ENCODE measurements around the gene ANKRD13B.

ANKRD13B gene

GRCh38 chr17:29549177-29549923, 43.6 kb upstream of the ANKRD13B start:
- Histone ChIP-seq H4K91ac (ENCODE audit: low read length) (no peak overlapping the region), H3K36me3 (ENCODE audit: control insufficient read depth in 1 of 2, insufficient read depth in 2 of 2, low read depth in 1 of 2, low read length in 2 of 2) (peaks cover 0 to 40% of the 10 kb centered on the region in 2 experiments), H3K14ac (ENCODE audit: low read length in 2 of 2) (no peak overlapping the region), H2AFZ (ENCODE audit: low read depth, low read length) (no peak overlapping the region), H2BK15ac (ENCODE audit: low read depth, poor library complexity, severe bottlenecking) (no peak overlapping the region), H3K27me3 (ENCODE audit: control insufficient read depth in 1 of 2, insufficient read depth in 1 of 2, low read length in 2 of 2) (no peaks in the 10 kb centered on the region), H3K23ac (ENCODE audit: low read length in 2 of 2) (no peak overlapping the region), H3K9me3 (ENCODE audit: control insufficient read depth, low read length) (no peaks in the 10 kb centered on the region), H3K9ac (ENCODE audit: low read length) (no peak overlapping the region), H3K79me1 (replicated peaks; ENCODE audit: low read length, poor library complexity, severe bottlenecking) (no peaks in the 10 kb centered on the region), H3K4me3 (ENCODE audit: insufficient read depth in 1 of 2, low read depth in 1 of 2, low read length in 2 of 2) (no peak overlapping the region), H3K18ac (ENCODE audit: low read depth in 1 of 2, low read length in 2 of 2) (no peak overlapping the region), H2BK12ac (ENCODE audit: low read length in 2 of 2) (no peak overlapping the region), H3K27ac (ENCODE audit: low read length, poor library complexity, severe bottlenecking) (no peak overlapping the region), H2BK120ac (ENCODE audit: low read depth, low read length) (no peak overlapping the region), H4K8ac (ENCODE audit: low read length) (no peak overlapping the region), H3K4me2 (ENCODE audit: low read length, poor library complexity, severe bottlenecking) (no peak overlapping the region), H2AK5ac (ENCODE audit: low read length, severe bottlenecking) (no peak overlapping the region), H3K4me1 (ENCODE audit: control insufficient read depth, insufficient read depth, low read depth, low read length) (no peaks in the 10 kb centered on the region), H3K4ac (ENCODE audit: low read depth in 1 of 2, low read length in 2 of 2) (no peak overlapping the region), H2BK5ac (ENCODE audit: low read depth, low read length, poor library complexity, severe bottlenecking) (no peak overlapping the region)
- WGBS: 78% methylated on average over 5 of the region's 5 CpGs
- peak; percentile 22 for DNase-seq

DNA sequence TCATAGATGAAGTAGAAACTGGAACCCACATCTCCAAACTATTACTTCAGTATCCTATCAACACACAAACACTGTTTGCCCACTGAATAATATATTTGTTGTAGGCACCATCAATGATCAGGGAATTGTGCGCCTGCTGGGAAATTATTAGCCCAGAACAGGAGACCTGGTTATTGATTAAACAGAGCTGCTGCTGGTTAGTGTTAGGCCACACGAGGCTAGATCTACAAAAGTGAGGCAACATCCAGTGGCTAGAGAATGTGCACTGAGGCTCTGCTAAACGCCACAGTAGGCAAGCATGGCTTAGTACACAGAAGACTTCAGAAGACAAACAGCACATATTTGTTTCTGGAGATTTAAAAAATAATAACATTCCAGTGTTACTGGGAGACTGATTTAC, 37.1 kb upstream of the ANKRD13B start:
- Histone ChIP-seq H3K4me3 (ENCODE audit: insufficient read depth in 1 of 2, low read depth in 1 of 2, low read length in 2 of 2) (no peak overlapping the region), H3K4me1 (ENCODE audit: control insufficient read depth, insufficient read depth, low read depth, low read length) (peaks cover 5% of the 10 kb centered on the region), H3K18ac (ENCODE audit: low read depth in 1 of 2, low read length in 2 of 2) (no peak overlapping the region), H3K79me1 (replicated peaks; ENCODE audit: low read length, poor library complexity, severe bottlenecking) (no peaks in the 10 kb centered on the region), H3K14ac (ENCODE audit: low read length in 2 of 2) (no peak overlapping the region), H4K8ac (ENCODE audit: low read length) (no peak overlapping the region), H3K27ac (ENCODE audit: low read length, poor library complexity, severe bottlenecking) (no peak overlapping the region), H2BK120ac (ENCODE audit: low read depth, low read length) (no peak overlapping the region), H2AK5ac (ENCODE audit: low read length, severe bottlenecking) (no peak overlapping the region), H3K23ac (ENCODE audit: low read length in 2 of 2) (no peak overlapping the region), H2BK5ac (ENCODE audit: low read depth, low read length, poor library complexity, severe bottlenecking) (no peak overlapping the region), H3K36me3 (ENCODE audit: control insufficient read depth in 1 of 2, insufficient read depth in 2 of 2, low read depth in 1 of 2, low read length in 2 of 2) (peaks cover 0 to 3% of the 10 kb centered on the region in 2 experiments), H2AFZ (ENCODE audit: low read depth, low read length) (no peak overlapping the region), H4K91ac (ENCODE audit: low read length) (no peak overlapping the region), H2BK15ac (ENCODE audit: low read depth, poor library complexity, severe bottlenecking) (no peak overlapping the region), H3K9me3 (ENCODE audit: control insufficient read depth, low read length) (no peaks in the 10 kb centered on the region), H3K9ac (ENCODE audit: low read length) (no peak overlapping the region), H2BK12ac (ENCODE audit: low read length in 2 of 2) (no peak overlapping the region), H3K27me3 (ENCODE audit: control insufficient read depth in 1 of 2, insufficient read depth in 1 of 2, low read length in 2 of 2) (no peaks in the 10 kb centered on the region), H3K4me2 (ENCODE audit: low read length, poor library complexity, severe bottlenecking) (no peak overlapping the region), H3K4ac (ENCODE audit: low read depth in 1 of 2, low read length in 2 of 2) (no peak overlapping the region)
- no peak for DNase-seq
- whole genome bisulfite sequencing: 73% methylated on average over 2 of the region's 3 CpGs

- no peak overlapping the region for H2BK120ac ChIP-seq (ENCODE audit: low read depth, low read length)
- H3K18ac ChIP-seq (ENCODE audit: low read depth in 1 of 2, low read length in 2 of 2): no peak overlapping the region
- no peaks in the 10 kb centered on the region for H3K9me3 ChIP-seq (ENCODE audit: control insufficient read depth, low read length)
- peaks cover 6 to 9% of the 10 kb centered on the region in 2 experiments for H3K36me3 ChIP-seq (ENCODE audit: control insufficient read depth in 1 of 2, insufficient read depth in 2 of 2, low read depth in 1 of 2, low read length in 2 of 2)
- H3K4me2 ChIP-seq (ENCODE audit: low read length, poor library complexity, severe bottlenecking): no peak overlapping the region
- DNase-seq: peak; percentile 26
- no peak overlapping the region for H2AFZ ChIP-seq (ENCODE audit: low read depth, low read length)
- no peak overlapping the region for H3K27ac ChIP-seq (ENCODE audit: low read length, poor library complexity, severe bottlenecking)
- H3K23ac ChIP-seq (ENCODE audit: low read length in 2 of 2): no peak overlapping the region
- H3K4ac ChIP-seq (ENCODE audit: low read depth in 1 of 2, low read length in 2 of 2): no peak overlapping the region
- no peak overlapping the region for H4K8ac ChIP-seq (ENCODE audit: low read length)
- peaks cover 5% of the 10 kb centered on the region for H3K4me1 ChIP-seq (ENCODE audit: control insufficient read depth, insufficient read depth, low read depth, low read length)
- H2AK5ac ChIP-seq (ENCODE audit: low read length, severe bottlenecking): no peak overlapping the region
- H2BK12ac ChIP-seq (ENCODE audit: low read length in 2 of 2): no peak overlapping the region
- no peak overlapping the region for H2BK15ac ChIP-seq (ENCODE audit: low read depth, poor library complexity, severe bottlenecking)
- no peaks in the 10 kb centered on the region for H3K79me1 ChIP-seq (replicated peaks; ENCODE audit: low read length, poor library complexity, severe bottlenecking)
- 100% methylated on average over 1 of the region's 1 CpG for WGBS
- no peaks in the 10 kb centered on the region for H3K27me3 ChIP-seq (ENCODE audit: control insufficient read depth in 1 of 2, insufficient read depth in 1 of 2, low read length in 2 of 2)
- H4K91ac ChIP-seq (ENCODE audit: low read length): no peak overlapping the region
- H3K14ac ChIP-seq (ENCODE audit: low read length in 2 of 2): no peak overlapping the region
- H3K9ac ChIP-seq (ENCODE audit: low read length): no peak overlapping the region
- no peak overlapping the region for H3K4me3 ChIP-seq (ENCODE audit: insufficient read depth in 1 of 2, low read depth in 1 of 2, low read length in 2 of 2)
- no peak overlapping the region for H2BK5ac ChIP-seq (ENCODE audit: low read depth, low read length, poor library complexity, severe bottlenecking)
Observed at GRCh38 chr17:29557085-29557738, 35.7 kb upstream of the ANKRD13B start.

DNA sequence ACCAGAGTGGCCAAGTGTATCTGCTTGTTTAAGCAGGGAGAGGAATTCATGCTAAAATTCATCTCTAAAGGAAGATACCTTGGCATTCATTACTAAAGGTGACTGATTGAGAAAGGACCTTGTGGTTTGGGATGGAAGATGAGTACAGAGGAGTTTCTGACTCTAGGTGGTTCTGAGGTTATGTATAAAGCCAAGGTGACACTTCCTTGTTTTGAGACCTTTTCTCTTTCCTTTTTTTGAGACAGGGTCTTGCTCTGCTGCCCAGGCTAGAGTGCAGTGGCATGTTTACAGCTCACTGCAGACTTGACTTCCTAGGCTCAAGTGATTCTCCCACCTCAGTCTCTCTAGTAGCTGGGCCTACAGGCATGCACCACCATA, 35.2 kb upstream of the ANKRD13B start:
- no peak overlapping the region for H3K14ac ChIP-seq (ENCODE audit: low read length in 2 of 2)

More for the DNA sequence above, 35.2 kb upstream of the ANKRD13B start:
- Histone ChIP-seq H3K4me3 (ENCODE audit: insufficient read depth in 1 of 2, low read depth in 1 of 2, low read length in 2 of 2) (no peak overlapping the region), H3K9ac (ENCODE audit: low read length) (no peak overlapping the region), H3K9me3 (ENCODE audit: control insufficient read depth, low read length) (no peaks in the 10 kb centered on the region), H3K27ac (ENCODE audit: low read length, poor library complexity, severe bottlenecking) (no peak overlapping the region), H3K4me1 (ENCODE audit: control insufficient read depth, insufficient read depth, low read depth, low read length) (peaks cover 5% of the 10 kb centered on the region), H3K18ac (ENCODE audit: low read depth in 1 of 2, low read length in 2 of 2) (no peak overlapping the region), H2AK5ac (ENCODE audit: low read length, severe bottlenecking) (no peak overlapping the region), H3K79me1 (replicated peaks; ENCODE audit: low read length, poor library complexity, severe bottlenecking) (peaks cover 1% of the 10 kb centered on the region), H3K4ac (ENCODE audit: low read depth in 1 of 2, low read length in 2 of 2) (no peak overlapping the region), H3K36me3 (ENCODE audit: control insufficient read depth in 1 of 2, insufficient read depth in 2 of 2, low read depth in 1 of 2, low read length in 2 of 2) (peaks cover 11 to 14% of the 10 kb centered on the region in 2 experiments), H2BK15ac (ENCODE audit: low read depth, poor library complexity, severe bottlenecking) (no peak overlapping the region), H2BK12ac (ENCODE audit: low read length in 2 of 2) (no peak overlapping the region), H2BK120ac (ENCODE audit: low read depth, low read length) (no peak overlapping the region), H2AFZ (ENCODE audit: low read depth, low read length) (no peak overlapping the region), H3K23ac (ENCODE audit: low read length in 2 of 2) (no peak overlapping the region), H2BK5ac (ENCODE audit: low read depth, low read length, poor library complexity, severe bottlenecking) (no peak overlapping the region), H3K27me3 (ENCODE audit: control insufficient read depth in 1 of 2, insufficient read depth in 1 of 2, low read length in 2 of 2) (no peaks in the 10 kb centered on the region), H4K8ac (ENCODE audit: low read length) (no peak overlapping the region), H4K91ac (ENCODE audit: low read length) (no peak overlapping the region), H3K4me2 (ENCODE audit: low read length, poor library complexity, severe bottlenecking) (no peak overlapping the region)
- DNase-seq: no peak
